Fibroblast of lung (primary cell): ENCODE measurements around the gene EIF3B. TPM values are rescaled to one million over a fixed set of nuclear protein-coding genes. Genes with fewer than 3 reads are reported as not detected.
"Not testable (repeated sequence)": the region's sequence is repeated elsewhere in the genome, so short reads cannot be mapped to it uniquely, and the experiment has no call there.

Experiments used
- DNase-seq, 2 donors: peaks; one replicate each; pipeline versions ENCODE4 v3.0.0 to v3.0.0-alpha.2; 2010; ENCODE audit warnings: low read depth in 2 of 2
- H2AFZ ChIP-seq: 2 replicates; pipeline ENCODE4 v1.5.1; 2012; ENCODE audit warnings: low read length, control low read depth, inconsistent platforms
- H3K27ac ChIP-seq: 2 replicates; pipeline ENCODE4 v1.5.1; 2011; ENCODE audit warnings: low read length, control low read depth; ENCODE audit not compliant: insufficient read depth
- H3K27me3 ChIP-seq: 2 replicates; pipeline ENCODE4 v1.5.1; 2011; ENCODE audit warnings: mild to moderate bottlenecking, low read length; ENCODE audit not compliant: control insufficient read depth, insufficient read depth
- H3K36me3 ChIP-seq: 2 replicates; pipeline ENCODE4 v1.5.1; 2011; ENCODE audit warnings: low read length; ENCODE audit not compliant: control insufficient read depth, insufficient read depth
- H3K4me1 ChIP-seq: 2 replicates; pipeline ENCODE4 v1.5.1; 2011; ENCODE audit warnings: low read length; ENCODE audit not compliant: control insufficient read depth, insufficient read depth; ENCODE audit errors: extremely low read depth
- H3K4me2 ChIP-seq: 2 replicates; pipeline ENCODE4 v1.5.1; 2011; ENCODE audit warnings: low read length, control low read depth; ENCODE audit not compliant: insufficient read depth; ENCODE audit errors: extremely low read depth
- H3K4me3 ChIP-seq, 4 experiments: fragments of 200-600 bp in 1 of 4; sonication (generic) in 1 of 4; replicated peaks in 1 of 4; 2 replicates each; pipeline ENCODE4 v1.5.1; 2011 to 2016; ENCODE audit warnings: low read length in 4 of 4, low read depth in 3 of 4, mild to moderate bottlenecking in 3 of 4, control low read depth in 2 of 4, inconsistent platforms in 1 of 4, mixed read lengths in 1 of 4; ENCODE audit not compliant: insufficient read depth in 1 of 4; ENCODE audit errors: control extremely low read depth in 1 of 4
- H3K79me2 ChIP-seq: 2 replicates; pipeline ENCODE4 v1.5.1; 2012; ENCODE audit warnings: mild to moderate bottlenecking, low read length, inconsistent platforms; ENCODE audit not compliant: control insufficient read depth, insufficient read depth
- H3K9ac ChIP-seq: 2 replicates; pipeline ENCODE4 v1.5.1; 2011; ENCODE audit warnings: mild to moderate bottlenecking, low read length, control low read depth; ENCODE audit not compliant: insufficient read depth
- H3K9me3 ChIP-seq: 2 replicates; pipeline ENCODE4 v1.5.1; 2012; ENCODE audit warnings: low read depth, low read length; ENCODE audit not compliant: control insufficient read depth, insufficient read depth
- H4K20me1 ChIP-seq: 2 replicates; pipeline ENCODE4 v1.5.1; 2011; ENCODE audit warnings: low read length; ENCODE audit not compliant: control insufficient read depth, insufficient read depth; ENCODE audit errors: extremely low read depth
- EZH2 ChIP-seq: IDR thresholded peaks from 2 replicates; pipeline ENCODE4 v1.5.1; 2012; ENCODE audit warnings: low read length, control low read depth, mild to moderate bottlenecking; ENCODE audit errors: missing control alignments
- polyA plus RNA-seq, 2 donors: library from polyadenylated mRNA; depleted of rRNA in 1 of 2; stranded (reverse) in 1 of 2; unstranded in 1 of 2; fragments of >200 nt; gene quantifications; 2 replicates each; pipeline ENCODE4 v1.2.1, GENCODE V29; 2011 to 2012; ENCODE audit warnings: missing spikeins in 1 of 2
- total RNA-seq: library from RNA; depleted of rRNA; stranded (reverse); fragments of >200 nt; gene quantifications from 2 replicates; pipeline ENCODE4 v1.2.1, GENCODE V29; 2014
- TF ChIP-seq, protein P1 (sequence below), 2 donors: IDR thresholded peaks in 1 of 2; conservative IDR thresholded peaks in 1 of 2; 1 replicate in 1 of 2; 2 replicates in 1 of 2; pipeline ENCODE4 v1.5.1; 2011 to 2012; ENCODE audit warnings: low read length in 2 of 2, control low read depth in 1 of 2, inconsistent platforms in 1 of 2, low read depth in 1 of 2, mild to moderate bottlenecking in 1 of 2

EIF3B gene
- total and polyA plus RNA-seq, 2 donors (not counting 1 experiment from before 2014, with no cell fraction given): 92.8 to 133 TPM

DNA sequence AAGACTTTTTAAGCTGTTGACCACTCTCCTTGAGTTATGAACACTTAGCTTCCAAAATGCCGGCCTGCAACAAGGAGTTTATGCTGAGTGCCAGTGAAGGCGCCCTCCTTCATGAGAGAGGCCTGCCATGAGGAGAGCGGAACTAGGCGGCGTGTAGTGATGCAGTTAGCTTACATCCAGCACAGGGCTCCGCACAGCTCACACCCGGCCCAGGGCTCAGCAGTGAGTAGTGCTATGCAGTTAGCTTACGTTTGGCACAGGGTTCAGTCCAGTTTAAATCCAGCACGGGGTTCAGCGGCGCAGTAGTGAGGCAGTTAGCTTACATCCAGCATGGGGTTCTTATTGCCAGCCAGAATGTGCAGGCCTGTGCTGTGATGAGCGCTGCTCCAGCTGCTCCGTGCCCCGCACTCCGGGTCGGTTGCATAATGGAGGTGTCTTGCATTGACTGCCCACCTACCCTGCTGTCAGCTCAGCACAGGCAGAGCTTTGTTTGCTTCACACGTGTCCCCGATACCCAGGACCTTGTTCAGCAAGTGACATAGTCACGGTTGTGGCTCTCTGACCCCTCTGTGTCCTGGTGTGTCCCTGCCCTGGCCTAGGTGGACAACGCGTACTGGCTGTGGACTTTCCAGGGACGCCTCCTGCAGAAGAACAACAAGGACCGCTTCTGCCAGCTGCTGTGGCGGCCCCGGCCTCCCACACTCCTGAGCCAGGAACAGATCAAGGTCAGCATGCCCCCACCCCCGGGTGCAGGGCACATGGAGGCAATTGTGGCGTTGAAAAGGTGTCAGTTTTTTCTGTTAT is 21.9 kb downstream of the EIF3B start:
- Histone ChIP-seq H3K79me2 (peaks cover 13% of the 10 kb centered on the region), H3K36me3 (peaks cover 56% of the 10 kb centered on the region), H3K27me3 (no peaks in the 10 kb centered on the region), H3K4me3 (no peak overlapping the region), H2AFZ (no peak overlapping the region), H3K9ac (no peak overlapping the region), H3K4me2 (no peak overlapping the region), H4K20me1 (no peaks in the 10 kb centered on the region), H3K27ac (no peak overlapping the region), H3K4me1 (no peaks in the 10 kb centered on the region), H3K9me3 (no peaks in the 10 kb centered on the region)
- TF ChIP-seq, protein P1, sequence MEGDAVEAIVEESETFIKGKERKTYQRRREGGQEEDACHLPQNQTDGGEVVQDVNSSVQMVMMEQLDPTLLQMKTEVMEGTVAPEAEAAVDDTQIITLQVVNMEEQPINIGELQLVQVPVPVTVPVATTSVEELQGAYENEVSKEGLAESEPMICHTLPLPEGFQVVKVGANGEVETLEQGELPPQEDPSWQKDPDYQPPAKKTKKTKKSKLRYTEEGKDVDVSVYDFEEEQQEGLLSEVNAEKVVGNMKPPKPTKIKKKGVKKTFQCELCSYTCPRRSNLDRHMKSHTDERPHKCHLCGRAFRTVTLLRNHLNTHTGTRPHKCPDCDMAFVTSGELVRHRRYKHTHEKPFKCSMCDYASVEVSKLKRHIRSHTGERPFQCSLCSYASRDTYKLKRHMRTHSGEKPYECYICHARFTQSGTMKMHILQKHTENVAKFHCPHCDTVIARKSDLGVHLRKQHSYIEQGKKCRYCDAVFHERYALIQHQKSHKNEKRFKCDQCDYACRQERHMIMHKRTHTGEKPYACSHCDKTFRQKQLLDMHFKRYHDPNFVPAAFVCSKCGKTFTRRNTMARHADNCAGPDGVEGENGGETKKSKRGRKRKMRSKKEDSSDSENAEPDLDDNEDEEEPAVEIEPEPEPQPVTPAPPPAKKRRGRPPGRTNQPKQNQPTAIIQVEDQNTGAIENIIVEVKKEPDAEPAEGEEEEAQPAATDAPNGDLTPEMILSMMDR (conservative IDR thresholded peaks at IDR 0.05 in 1 of 2, IDR thresholded peaks at IDR 0.05 in 1 of 2; ENCODE audit: low read depth in 1 of 2, low read length in 2 of 2): no peak
- TF ChIP-seq EZH2: no peak
- DNase-seq: no peak

GRCh38 chr7:2377492-2377891 is 22.9 kb downstream of the EIF3B start:
- not testable (repeated sequence) for H2AFZ ChIP-seq, H3K27ac ChIP-seq, H3K9ac ChIP-seq, H3K4me2 ChIP-seq, H4K20me1 ChIP-seq, H3K4me1 ChIP-seq, H3K27me3 ChIP-seq, H3K4me3 ChIP-seq, H3K9me3 ChIP-seq, DNase-seq
- peaks cover 13% of the 10 kb centered on the region for H3K79me2 ChIP-seq
- peaks cover 54% of the 10 kb centered on the region for H3K36me3 ChIP-seq

GRCh38 chr7:2378125-2378524 is 23.5 kb downstream of the EIF3B start:
- Histone ChIP-seq H3K36me3 (peaks cover 53% of the 10 kb centered on the region), H3K79me2 (peaks cover 13% of the 10 kb centered on the region)
- not testable (repeated sequence) for H3K4me1 ChIP-seq, H3K27ac ChIP-seq, H2AFZ ChIP-seq, H3K9me3 ChIP-seq, H3K27me3 ChIP-seq, H3K9ac ChIP-seq, H3K4me3 ChIP-seq, H3K4me2 ChIP-seq, H4K20me1 ChIP-seq, DNase-seq

GRCh38 chr7:2379161-2379560 is 24.5 kb downstream of the EIF3B start:
- no peak overlapping the region for H3K27ac ChIP-seq
- H3K9me3 ChIP-seq: no peaks in the 10 kb centered on the region
- no peak overlapping the region for H3K9ac ChIP-seq
- peaks cover 48% of the 10 kb centered on the region for H3K36me3 ChIP-seq
- no peaks in the 10 kb centered on the region for H4K20me1 ChIP-seq
- no peaks in the 10 kb centered on the region for H3K27me3 ChIP-seq
- DNase-seq: no peak
- H3K79me2 ChIP-seq: peaks cover 13% of the 10 kb centered on the region
- no peaks in the 10 kb centered on the region for H3K4me1 ChIP-seq
- no peak overlapping the region for H2AFZ ChIP-seq
- TF ChIP-seq EZH2: no peak
- TF ChIP-seq, protein P1 (conservative IDR thresholded peaks at IDR 0.05 in 1 of 2, IDR thresholded peaks at IDR 0.05 in 1 of 2; ENCODE audit: low read depth in 1 of 2, low read length in 2 of 2): no peak
- no peak overlapping the region for H3K4me3 ChIP-seq
- H3K4me2 ChIP-seq: no peak overlapping the region
